Naive thymus-derived CD8-positive, alpha-beta T cell (primary cell): ENCODE results near the gene EIF3I. TPM values are rescaled to one million over a fixed set of nuclear protein-coding genes. Genes with fewer than 3 reads are reported as not detected.

Source experiments
- ATAC-seq, 2 donors: fragments of 150-1000 bp; cut with Tn5 transposase in 1 of 2; sonication (Bioruptor Pico), chemical (Tn5 transposase) in 1 of 2; 1 replicate in 1 of 2; 2 replicates in 1 of 2; pipeline ENCODE4 v1.10.0; 2021; ENCODE audit warnings: mild to moderate bottlenecking in 2 of 2, moderate library complexity in 2 of 2
- POLR2A ChIA-PET: fragments of 350-600 bp; sonication (Branson Sonifier 250); formaldehyde crosslinking; loops from one replicate; lab custom pipeline; 2021; ENCODE audit warnings: antibody characterized with exemption; lab: Charles Lee
- DNase-seq, 10 donors: peaks; one replicate each; pipeline versions ENCODE4 v3.0.0 to v3.0.0-alpha.2; 2020 to 2022
- H3K27ac Mint-ChIP-seq, 10 donors: one replicate each; pipeline ENCODE4 v1.8.0; 2020 to 2022; ENCODE audit warnings: mild to moderate bottlenecking in 10 of 10, mixed read lengths in 10 of 10, moderate library complexity in 4 of 10, inconsistent platforms in 1 of 10
- H3K27me3 Mint-ChIP-seq, 5 donors: one replicate each; pipeline ENCODE4 v1.8.0; 2021 to 2022; ENCODE audit warnings: mixed read lengths in 5 of 5
- H3K36me3 Mint-ChIP-seq, 3 donors: one replicate each; pipeline ENCODE4 v1.8.0; 2020 to 2022; ENCODE audit warnings: mixed read lengths in 3 of 3, mild to moderate bottlenecking in 2 of 3, inconsistent platforms in 1 of 3
- H3K4me1 Mint-ChIP-seq, 4 donors: one replicate each; pipeline ENCODE4 v1.8.0; 2021 to 2022; ENCODE audit warnings: mixed read lengths in 4 of 4
- H3K4me3 Mint-ChIP-seq, 10 donors: one replicate each; pipeline ENCODE4 v1.8.0; 2020 to 2022; ENCODE audit warnings: mild to moderate bottlenecking in 10 of 10, mixed read lengths in 10 of 10, moderate library complexity in 6 of 10, inconsistent platforms in 1 of 10
- H3K9me3 Mint-ChIP-seq, 9 donors: one replicate each; pipeline ENCODE4 v1.8.0; 2020 to 2022; ENCODE audit warnings: mixed read lengths in 9 of 9, mild to moderate bottlenecking in 3 of 9, inconsistent platforms in 1 of 9, moderate library complexity in 1 of 9
- polyA plus RNA-seq, 3 donors: library from polyadenylated mRNA; unstranded; fragments of 300-500 nt; fragmentation: Illumina TruSeq; gene quantifications; one replicate each; pipeline ENCODE4 v1.2.3, GENCODE V29; 2021
- total RNA-seq, 8 experiments: library from RNA in 2 of 8; stranded (reverse) in 2 of 8; gene quantifications; one replicate each; pipeline ENCODE4 v1.2.3 and lab custom pipeline; 2021 to 2026

EIF3I gene
- total and polyA plus RNA-seq, 5 experiments from 2014 or later: 80.3 to 181 (median 167) TPM

DNA sequence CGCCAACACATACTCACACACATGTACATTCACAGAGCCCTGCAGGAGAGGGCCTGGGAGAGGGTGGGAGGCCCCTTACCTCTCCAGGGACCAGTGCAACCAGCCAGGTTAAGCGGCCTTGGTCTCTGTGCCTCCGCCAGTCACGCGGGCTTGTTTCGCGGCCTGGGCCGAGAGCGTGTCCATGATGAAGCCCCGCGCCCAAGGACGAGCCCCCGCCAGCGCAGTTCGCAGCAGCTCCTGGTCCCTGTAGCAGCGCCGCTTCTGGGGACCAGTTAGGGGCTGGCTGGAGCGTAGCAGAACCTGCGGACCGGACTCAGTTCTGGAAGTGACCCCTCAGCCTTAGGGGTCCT lies 17.6 kb downstream of the EIF3I start:
- ATAC-seq (no peak), DNase-seq (no peak)
- POLR2A ChIA-PET: interaction anchor here (1.2 to 50.5 kb wide), 12 partner anchors 12 to 155 kb away, joined by 4 to 2080 read pairs (median 8); partner anchors contain the start of genes BSDC1, FAM167B, HDAC1 and IQCC
- Mint-ChIP-seq H3K27ac (peak overlapping the region in 4 of 10 donors; percentile 57 to 89 (median 84)), H3K4me3 (peak overlapping the region; percentile 88 to 93 (median 90)), H3K9me3 (no peaks in the 10 kb centered on the region), H3K27me3 (no peaks in the 10 kb centered on the region), H3K4me1 (peaks cover 7 to 21% (median 20%) of the 10 kb centered on the region in 4 donors), H3K36me3 (no peaks in the 10 kb centered on the region)

- no peaks in the 10 kb centered on the region for H3K36me3 Mint-ChIP-seq
- POLR2A ChIA-PET: interaction anchor here (0.5 to 50.5 kb wide), 21 partner anchors 13 to 154 kb away, joined by 3 to 2080 read pairs (median 6); partner anchors contain the start of genes BSDC1, FAM167B, HDAC1 and IQCC
- ATAC-seq: peak; percentile 81
- no peaks in the 10 kb centered on the region for H3K27me3 Mint-ChIP-seq
- H3K4me3 Mint-ChIP-seq: peak overlapping the region; percentile 88 to 93 (median 90)
- peaks cover 7 to 21% (median 20%) of the 10 kb centered on the region in 4 donors for H3K4me1 Mint-ChIP-seq
- H3K27ac Mint-ChIP-seq: peak overlapping the region; percentile 69 to 91 (median 84)
- DNase-seq: peak; percentile 57 to 84 (median 64)
- no peaks in the 10 kb centered on the region for H3K9me3 Mint-ChIP-seq
Observed at GRCh38 chr1:32240140-32240951, 18.1 kb downstream of the EIF3I start.

DNA sequence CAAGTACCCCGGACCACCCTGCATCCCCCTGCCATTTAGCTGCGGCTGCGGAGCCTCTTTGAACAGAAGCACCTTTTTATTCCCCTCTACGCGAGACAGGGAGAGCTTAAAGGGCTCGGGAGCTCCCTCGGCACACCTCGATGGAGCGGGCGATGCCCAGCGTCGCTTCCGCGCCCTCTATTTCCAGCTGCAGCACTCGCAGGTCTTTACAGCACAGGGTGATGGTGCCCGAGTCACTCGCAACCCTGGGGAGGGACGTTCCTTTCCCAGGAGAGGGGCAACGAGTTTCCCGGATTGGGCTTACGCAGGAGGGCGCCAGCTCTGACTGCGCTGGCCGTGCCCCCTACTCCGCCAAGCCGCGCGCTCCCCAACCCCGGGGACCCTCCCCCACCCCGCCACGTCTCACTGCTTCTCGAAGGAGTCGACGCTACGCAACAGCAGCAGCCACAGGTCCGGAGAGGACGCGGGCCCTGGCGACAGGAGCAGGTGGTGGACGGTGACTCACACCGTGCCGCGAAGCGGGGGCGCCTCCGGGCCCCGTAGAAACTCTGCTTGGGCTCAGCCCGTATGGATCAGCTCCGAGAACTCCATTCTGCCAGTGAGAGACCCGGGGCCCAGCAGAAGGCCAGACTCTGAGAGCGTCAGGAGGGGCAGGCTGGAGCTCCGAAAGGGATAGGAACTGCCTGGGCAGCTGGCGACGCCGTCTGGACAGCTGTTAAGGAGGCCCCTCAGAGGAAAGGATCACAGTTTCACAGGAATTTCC lies 19.0 kb downstream of the EIF3I start:
- no peaks in the 10 kb centered on the region for H3K36me3 Mint-ChIP-seq
- peak overlapping the region; percentile 88 to 93 (median 90) for H3K4me3 Mint-ChIP-seq
- H3K4me1 Mint-ChIP-seq: peaks cover 7 to 26% (median 25%) of the 10 kb centered on the region in 4 donors
- DNase-seq (peak in 5 of 10 donors; percentile 40 to 65 (median 51)), ATAC-seq (peak; percentile 71 to 78)
- H3K27me3 Mint-ChIP-seq: no peaks in the 10 kb centered on the region
- H3K27ac Mint-ChIP-seq: peak overlapping the region; percentile 69 to 91 (median 85)
- POLR2A ChIA-PET: interaction anchor here (0.5 to 50.5 kb wide), 24 partner anchors 14 to 423 kb away, joined by 3 to 2080 read pairs (median 5); partner anchors contain the start of genes BSDC1, FAM167B, HDAC1 and IQCC
- no peaks in the 10 kb centered on the region for H3K9me3 Mint-ChIP-seq

DNA sequence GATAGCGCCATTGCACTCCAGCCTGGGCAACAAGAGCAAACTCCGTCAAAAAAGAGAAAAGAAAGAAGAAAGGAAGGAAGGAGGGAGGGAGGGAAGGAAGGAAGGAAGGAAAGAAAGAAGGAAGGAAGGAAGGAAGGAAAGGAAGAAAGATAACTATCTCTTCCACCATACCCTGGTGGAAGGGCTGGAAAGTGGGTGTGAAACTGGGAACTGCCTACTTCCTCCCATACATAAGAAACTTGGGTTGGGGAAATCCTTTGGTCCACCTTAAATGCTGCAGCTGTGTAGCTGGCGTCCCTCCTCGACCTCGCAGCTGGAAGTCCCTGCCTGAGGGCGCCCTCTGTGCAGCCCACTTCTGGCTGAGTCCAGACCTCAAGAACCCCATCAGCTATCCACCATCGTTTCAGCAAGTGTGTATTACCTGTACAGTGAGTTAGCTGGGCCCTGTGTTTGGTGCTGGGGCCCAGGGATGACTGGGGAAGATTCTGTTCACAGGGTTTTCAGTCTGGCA lies 20.2 kb downstream of the EIF3I start:
- H3K27ac Mint-ChIP-seq: peak overlapping the region; percentile 48 to 89 (median 80)
- DNase-seq: no peak
- H3K36me3 Mint-ChIP-seq: no peaks in the 10 kb centered on the region
- H3K27me3 Mint-ChIP-seq: no peaks in the 10 kb centered on the region
- ATAC-seq: no peak
- no peaks in the 10 kb centered on the region for H3K9me3 Mint-ChIP-seq
- peak overlapping the region in 8 of 10 donors; percentile 26 to 92 (median 72) for H3K4me3 Mint-ChIP-seq
- H3K4me1 Mint-ChIP-seq: peaks cover 11 to 38% (median 35%) of the 10 kb centered on the region in 4 donors
- POLR2A ChIA-PET: interaction anchor here (0.5 to 50.5 kb wide), 5 partner anchors 28 to 514 kb away, joined by 3 to 2080 read pairs (median 4); partner anchors contain the start of genes BSDC1, FAM167B, HDAC1 and LCK

- POLR2A ChIA-PET: interaction anchor here (0.7 to 50.5 kb wide), 4 partner anchors 3 to 90 kb away, joined by 4 to 2080 read pairs (median 1093); partner anchors contain the start of genes EIF3I, FAM167B, HDAC1 and LCK
- peak within 1 kb of the TSS; percentile 94 to 99 (median 98) for H3K27ac Mint-ChIP-seq
- peaks cover 2 to 7% (median 5%) of the 10 kb centered on the region in 3 donors for H3K36me3 Mint-ChIP-seq
- DNase-seq (no peak), ATAC-seq (no peak)
- H3K4me1 Mint-ChIP-seq: peaks cover 24 to 69% (median 58%) of the 10 kb centered on the region in 4 donors
- peak within 1 kb of the TSS; percentile 63 to 100 (median 84) for H3K4me3 Mint-ChIP-seq
- H3K9me3 Mint-ChIP-seq: no peaks in the 10 kb centered on the region
- peaks cover 0 to 1% (median 0%) of the 10 kb centered on the region in 5 donors for H3K27me3 Mint-ChIP-seq
Observed at GRCh38 chr1:32246888-32247273, 24.7 kb downstream of the EIF3I start, which contains the start of gene FAM167B. TSS of gene FAM167B (plus strand) at chr1:32247222. CDS start at chr1:32247422, 200 bp downstream.

DNA sequence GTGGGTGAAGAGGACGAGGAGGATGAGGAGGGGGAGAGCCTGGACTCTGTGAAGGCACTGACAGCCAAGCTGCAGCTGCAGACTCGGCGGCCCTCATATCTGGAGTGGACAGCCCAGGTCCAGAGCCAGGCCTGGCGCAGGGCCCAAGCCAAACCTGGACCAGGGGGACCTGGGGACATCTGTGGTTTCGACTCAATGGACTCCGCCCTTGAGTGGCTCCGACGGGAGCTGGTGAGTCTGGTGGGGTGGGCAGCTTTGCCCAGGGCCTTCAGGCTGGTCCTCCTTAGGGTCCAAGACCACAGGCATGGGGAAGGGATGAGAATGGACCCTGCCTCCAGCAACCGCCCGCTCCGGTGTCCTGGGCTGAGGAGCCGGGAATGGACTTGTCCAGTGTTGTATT lies 25.2 kb downstream of the EIF3I start:
- H3K4me3 Mint-ChIP-seq: peak overlapping the region in 6 of 10 donors; percentile 33 to 100 (median 86)
- ATAC-seq: no peak
- H3K36me3 Mint-ChIP-seq: peaks cover 6 to 10% (median 8%) of the 10 kb centered on the region in 3 donors
- peaks cover 26 to 69% (median 53%) of the 10 kb centered on the region in 4 donors for H3K4me1 Mint-ChIP-seq
- peak overlapping the region; percentile 94 to 99 (median 98) for H3K27ac Mint-ChIP-seq
- peaks cover 0 to 1% (median 0%) of the 10 kb centered on the region in 5 donors for H3K27me3 Mint-ChIP-seq
- POLR2A ChIA-PET: interaction anchor here (0.6 to 50.5 kb wide), 7 partner anchors 4 to 429 kb away, joined by 3 to 2080 read pairs (median 14); partner anchors contain the start of genes CCDC28B, EIF3I, FAM167B and HDAC1
- DNase-seq: no peak
- no peaks in the 10 kb centered on the region for H3K9me3 Mint-ChIP-seq

DNA sequence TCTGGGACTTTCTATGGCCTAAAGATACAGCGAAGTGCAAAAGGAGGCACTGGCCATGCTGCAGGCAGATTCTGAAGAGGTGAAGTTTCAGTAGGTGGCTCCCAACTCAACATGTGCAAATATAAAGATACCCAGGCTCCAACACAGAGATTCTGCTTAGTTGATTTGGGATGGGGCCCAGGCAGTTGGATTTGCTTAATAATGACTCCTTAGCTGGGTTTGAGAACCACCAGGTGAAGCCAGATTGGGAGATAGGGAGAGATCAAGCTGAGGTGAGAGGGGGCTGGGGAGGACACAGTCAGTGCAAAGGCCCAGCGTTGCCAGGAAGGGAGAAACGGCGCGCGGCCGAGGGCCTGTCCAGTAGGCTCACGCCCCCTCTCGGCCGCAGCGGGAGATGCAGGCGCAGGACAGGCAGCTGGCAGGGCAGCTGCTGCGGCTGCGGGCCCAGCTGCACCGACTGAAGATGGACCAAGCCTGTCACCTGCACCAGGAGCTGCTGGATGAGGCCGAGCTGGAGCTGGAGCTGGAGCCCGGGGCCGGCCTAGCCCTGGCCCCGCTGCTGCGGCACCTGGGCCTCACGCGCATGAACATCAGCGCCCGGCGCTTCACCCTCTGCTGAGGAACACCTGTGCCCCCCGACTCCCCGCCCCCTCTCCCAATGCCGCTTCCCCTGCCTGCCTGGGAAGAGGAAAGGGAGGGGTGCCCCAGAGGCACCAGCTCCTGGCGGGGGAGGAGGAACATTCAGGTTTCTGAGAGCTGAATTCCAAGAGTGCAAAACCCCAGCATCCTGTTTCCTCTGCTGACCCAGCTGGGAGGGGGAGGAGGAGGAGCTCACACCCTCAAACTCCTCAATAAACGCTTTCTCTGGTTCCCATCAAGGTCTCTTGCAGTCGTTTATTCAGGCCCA lies 26.0 kb downstream of the EIF3I start:
- Mint-ChIP-seq H3K36me3 (peaks cover 13 to 16% (median 16%) of the 10 kb centered on the region in 3 donors), H3K4me3 (peak overlapping the region; percentile 63 to 100 (median 84)), H3K9me3 (no peaks in the 10 kb centered on the region), H3K27ac (peak overlapping the region; percentile 94 to 99 (median 98)), H3K27me3 (peaks cover 0 to 1% (median 0%) of the 10 kb centered on the region in 5 donors), H3K4me1 (peaks cover 29 to 72% (median 52%) of the 10 kb centered on the region in 4 donors)
- ATAC-seq (peak in 1 of 2 donors; percentile 3), DNase-seq (peak; percentile 45 to 82 (median 62))
- POLR2A ChIA-PET: interaction anchor here (0.6 to 50.5 kb wide), 17 partner anchors 5 to 839 kb away, joined by 3 to 2080 read pairs (median 4); partner anchors contain the start of genes CCDC28B, EIF3I, FAM167B and HDAC1

GRCh38 chr1:32249831-32250525 lies 27.8 kb downstream of the EIF3I start:
- Mint-ChIP-seq H3K36me3 (peaks cover 14 to 22% (median 16%) of the 10 kb centered on the region in 3 donors), H3K4me1 (peaks cover 35 to 87% (median 63%) of the 10 kb centered on the region in 4 donors), H3K9me3 (no peaks in the 10 kb centered on the region), H3K27ac (peak overlapping the region; percentile 95 to 99 (median 98)), H3K4me3 (peak overlapping the region; percentile 94 to 100 (median 100)), H3K27me3 (peaks cover 0 to 1% (median 0%) of the 10 kb centered on the region in 5 donors)
- ATAC-seq: peak; percentile 74 to 85
- POLR2A ChIA-PET: interaction anchor here (0.8 to 50.5 kb wide), 21 partner anchors 6 to 401 kb away, joined by 3 to 2080 read pairs (median 5); partner anchors contain the start of genes BSDC1, CCDC28B, EIF3I and FAM167B
- peak; percentile 61 to 93 (median 84) for DNase-seq

- peak within 1 kb of the TSS; percentile 94 to 100 (median 100) for H3K4me3 Mint-ChIP-seq
- POLR2A ChIA-PET: interaction anchor here (0.6 to 50.5 kb wide), 19 partner anchors 8 to 641 kb away, joined by 3 to 2080 read pairs (median 5); partner anchors contain the start of genes BSDC1, CCDC28B, EIF3I and FAM167B
Observed at GRCh38 chr1:32250893-32251716, 28.9 kb downstream of the EIF3I start, which contains the start of gene LCK. TSS of gene LCK (plus strand) at chr1:32251265. CDS start at chr1:32274330, 23,065 bp downstream.

More at GRCh38 chr1:32250893-32251716, 28.9 kb downstream of the EIF3I start, which contains the start of gene LCK:
- ATAC-seq (peak; percentile 32), DNase-seq (peak; percentile 41 to 78 (median 61))
- Mint-ChIP-seq H3K27ac (peak within 1 kb of the TSS; percentile 95 to 99 (median 98)), H3K9me3 (no peaks in the 10 kb centered on the region), H3K36me3 (peaks cover 15 to 28% (median 16%) of the 10 kb centered on the region in 3 donors), H3K4me1 (peaks cover 37 to 91% (median 66%) of the 10 kb centered on the region in 4 donors), H3K27me3 (peaks cover 0 to 1% (median 0%) of the 10 kb centered on the region in 5 donors)
